HEK293 (cell line): ENCODE measurements around the gene ZNF354B.

Experiments
- CTCF ChIA-PET: fragments of 350-600 bp; formaldehyde crosslinking; extraction: SDS; loops from one replicate; lab custom pipeline; 2021; ENCODE audit warnings: antibody characterized with exemption; lab: Yijun Ruan, JAX
- POLR2A ChIA-PET: fragments of 300-600 bp; formaldehyde crosslinking; extraction: SDS; loops from one replicate; lab custom pipeline; 2020; ENCODE audit warnings: antibody characterized with exemption, inconsistent platforms; lab: Yijun Ruan, JAX
- H3K27ac ChIP-seq: fragments of 200-500 bp; sonication (Bioruptor generic); 2 replicates; pipeline ENCODE4 v1.5.1; 2014; ENCODE audit warnings: low read depth, low read length, control low read depth, inconsistent platforms; ENCODE audit errors: extremely low read depth
- H3K36me3 ChIP-seq, 2 experiments: fragments of 200-500 bp in 1 of 2; sonication (Bioruptor generic) in 1 of 2; 1 replicate in 1 of 2; 2 replicates in 1 of 2; pipeline ENCODE4 v1.5.1; 2014 to 2017; ENCODE audit warnings: inconsistent platforms in 2 of 2, low read length in 2 of 2; ENCODE audit not compliant: control insufficient read depth in 2 of 2, insufficient read depth in 1 of 2
- H3K4me1 ChIP-seq: fragments of 200-500 bp; sonication (Bioruptor generic); 2 replicates; pipeline ENCODE4 v1.5.1; 2014; ENCODE audit warnings: mild to moderate bottlenecking, low read length, inconsistent platforms; ENCODE audit not compliant: control insufficient read depth, insufficient read depth
- H3K4me3 ChIP-seq: 2 replicates; pipeline ENCODE4 v1.5.1; 2011; ENCODE audit warnings: low read depth, mild to moderate bottlenecking, control low read depth, low read length, moderate library complexity
- H3K9me3 ChIP-seq: fragments of 200-500 bp; sonication (Bioruptor generic); 2 replicates; pipeline ENCODE4 v1.5.1; 2014; ENCODE audit warnings: low read depth, low read length, inconsistent platforms; ENCODE audit not compliant: control insufficient read depth, insufficient read depth
- GFI1B ChIP-seq: fragments of 450-650 bp; formaldehyde crosslinking; IDR thresholded peaks from 2 replicates; pipeline ENCODE4 v1.5.1; 2016; ENCODE audit warnings: missing biosample characterization, missing genetic modification characterization
- GLIS1 ChIP-seq: fragments of 450-650 bp; formaldehyde crosslinking; IDR thresholded peaks from 2 replicates; pipeline ENCODE4 v1.5.1; 2016; ENCODE audit warnings: missing biosample characterization, missing genetic modification characterization
- SALL2 ChIP-seq: fragments of 450-650 bp; formaldehyde crosslinking; IDR thresholded peaks from 2 replicates; pipeline ENCODE4 v1.5.0; 2017; ENCODE audit warnings: missing biosample characterization, mild to moderate bottlenecking, missing genetic modification characterization, borderline replicate concordance
- SCRT2 ChIP-seq: fragments of 450-650 bp; formaldehyde crosslinking; IDR thresholded peaks from 2 replicates; pipeline ENCODE4 v1.5.1; 2016; ENCODE audit warnings: missing biosample characterization, missing genetic modification characterization
- SP2 ChIP-seq: fragments of 450-650 bp; formaldehyde crosslinking; IDR thresholded peaks from 2 replicates; pipeline ENCODE4 v1.5.1; 2016; ENCODE audit warnings: missing biosample characterization, missing genetic modification characterization
- ZBTB20 ChIP-seq: fragments of 450-650 bp; formaldehyde crosslinking; IDR thresholded peaks from 2 replicates; pipeline ENCODE4 v1.5.1; 2016; ENCODE audit warnings: missing biosample characterization, missing genetic modification characterization
- ZFHX2 ChIP-seq: fragments of 450-650 bp; formaldehyde crosslinking; conservative IDR thresholded peaks from 2 replicates; pipeline ENCODE4 v1.5.1; 2016; ENCODE audit warnings: missing biosample characterization, missing genetic modification characterization
- ZNF138 ChIP-seq: fragments of 450-650 bp; formaldehyde crosslinking; IDR thresholded peaks from 2 replicates; pipeline ENCODE4 v1.5.1; 2016; ENCODE audit warnings: missing biosample characterization, missing genetic modification characterization, borderline replicate concordance
- ZNF221 ChIP-seq: fragments of 450-650 bp; formaldehyde crosslinking; IDR thresholded peaks from 2 replicates; pipeline ENCODE4 v1.5.1; 2017; ENCODE audit warnings: missing biosample characterization, missing genetic modification characterization, borderline replicate concordance
- ZNF521 ChIP-seq: fragments of 450-650 bp; formaldehyde crosslinking; IDR thresholded peaks from 2 replicates; pipeline ENCODE4 v1.5.1; 2017; ENCODE audit warnings: missing biosample characterization, mild to moderate bottlenecking, missing genetic modification characterization
- ZNF548 ChIP-seq: fragments of 450-650 bp; formaldehyde crosslinking; IDR thresholded peaks from 2 replicates; pipeline ENCODE4 v1.5.1; 2016; ENCODE audit warnings: missing biosample characterization, missing genetic modification characterization
- ZNF558 ChIP-seq: fragments of 450-650 bp; formaldehyde crosslinking; IDR thresholded peaks from 2 replicates; pipeline ENCODE4 v1.5.1; 2016; ENCODE audit warnings: missing biosample characterization, missing genetic modification characterization
- ZNF777 ChIP-seq: fragments of 450-650 bp; formaldehyde crosslinking; IDR thresholded peaks from 2 replicates; pipeline ENCODE4 v1.5.1; 2017; ENCODE audit warnings: missing biosample characterization, missing genetic modification characterization, borderline replicate concordance
- TF ChIP-seq, protein P1 (sequence below): fragments of 450-650 bp; formaldehyde crosslinking; IDR thresholded peaks from 2 replicates; pipeline ENCODE4 v1.5.1; 2016; ENCODE audit warnings: missing biosample characterization, missing genetic modification characterization
- TF ChIP-seq, protein P2 (sequence below): fragments of 450-650 bp; formaldehyde crosslinking; IDR thresholded peaks from 2 replicates; pipeline ENCODE4 v1.5.1; 2016; ENCODE audit warnings: missing biosample characterization, missing genetic modification characterization, borderline replicate concordance
- TF ChIP-seq, protein P3 (sequence below): fragments of 450-650 bp; formaldehyde crosslinking; conservative IDR thresholded peaks from 2 replicates; pipeline ENCODE4 v1.5.1; 2016; ENCODE audit warnings: low read depth, missing biosample characterization, missing genetic modification characterization
- TF ChIP-seq, protein P4 (sequence below): fragments of 450-650 bp; IDR thresholded peaks from 2 replicates; pipeline ENCODE4 v1.5.1; 2018; ENCODE audit warnings: missing biosample characterization, missing genetic modification characterization
- TF ChIP-seq, protein P5 (sequence below): fragments of 450-650 bp; formaldehyde crosslinking; IDR thresholded peaks from 2 replicates; pipeline ENCODE4; 2016; ENCODE audit warnings: missing biosample characterization, missing genetic modification characterization

The ZNF354B gene

DNA sequence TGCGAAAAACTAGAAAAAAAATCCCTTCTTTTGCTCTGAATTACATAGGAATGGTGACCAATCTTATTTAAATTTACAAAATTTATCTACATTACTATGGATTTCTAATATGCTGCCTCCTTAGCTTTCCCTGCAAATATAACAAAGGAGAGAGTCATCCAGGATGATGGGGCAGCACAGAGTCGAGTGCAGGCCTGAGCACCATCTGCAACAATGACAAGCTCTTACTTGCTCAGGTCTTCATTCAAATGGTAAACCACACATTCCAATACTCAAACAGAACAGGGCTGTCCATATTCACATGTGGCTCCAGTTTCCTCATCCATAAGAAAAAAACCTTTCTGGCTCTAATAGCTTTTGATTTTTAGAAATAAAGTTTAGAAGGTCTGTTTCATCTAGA, 33.5 kb upstream of the ZNF354B start:
- POLR2A ChIA-PET: no interaction called here

DNA sequence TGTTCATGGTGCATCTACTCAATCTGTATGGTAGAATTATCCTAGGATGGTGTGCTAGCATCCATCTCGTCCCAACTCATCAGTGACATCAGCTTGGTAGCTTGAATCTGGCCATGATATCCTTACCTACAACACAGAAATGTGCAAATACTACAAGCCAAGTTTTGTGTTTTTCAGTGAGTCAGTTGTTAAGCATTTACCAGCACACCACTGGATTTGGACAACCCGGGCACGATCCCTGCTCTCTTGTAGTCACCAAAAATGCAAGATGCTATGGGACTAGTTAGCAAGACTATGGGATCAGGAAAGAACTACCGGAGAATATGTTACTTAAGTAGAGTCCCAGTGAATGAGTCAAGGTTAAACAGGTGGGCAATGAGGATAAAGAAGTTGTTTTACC, 32.1 kb upstream of the ZNF354B start:
- ChIA-PET CTCF (no interaction called here), POLR2A (no interaction called here)
- no peaks in the 10 kb centered on the region for H3K9me3 ChIP-seq
- no peak overlapping the region for H3K27ac ChIP-seq
- H3K4me3 ChIP-seq: no peak overlapping the region
- H3K4me1 ChIP-seq: no peaks in the 10 kb centered on the region
- no peaks in the 10 kb centered on the region for H3K36me3 ChIP-seq
- no peak for TF ChIP-seq ZNF777 (tag by site-specific recombination)
- no peak for TF ChIP-seq ZFHX2 (tag by site-specific recombination)
- TF ChIP-seq, protein P1, sequence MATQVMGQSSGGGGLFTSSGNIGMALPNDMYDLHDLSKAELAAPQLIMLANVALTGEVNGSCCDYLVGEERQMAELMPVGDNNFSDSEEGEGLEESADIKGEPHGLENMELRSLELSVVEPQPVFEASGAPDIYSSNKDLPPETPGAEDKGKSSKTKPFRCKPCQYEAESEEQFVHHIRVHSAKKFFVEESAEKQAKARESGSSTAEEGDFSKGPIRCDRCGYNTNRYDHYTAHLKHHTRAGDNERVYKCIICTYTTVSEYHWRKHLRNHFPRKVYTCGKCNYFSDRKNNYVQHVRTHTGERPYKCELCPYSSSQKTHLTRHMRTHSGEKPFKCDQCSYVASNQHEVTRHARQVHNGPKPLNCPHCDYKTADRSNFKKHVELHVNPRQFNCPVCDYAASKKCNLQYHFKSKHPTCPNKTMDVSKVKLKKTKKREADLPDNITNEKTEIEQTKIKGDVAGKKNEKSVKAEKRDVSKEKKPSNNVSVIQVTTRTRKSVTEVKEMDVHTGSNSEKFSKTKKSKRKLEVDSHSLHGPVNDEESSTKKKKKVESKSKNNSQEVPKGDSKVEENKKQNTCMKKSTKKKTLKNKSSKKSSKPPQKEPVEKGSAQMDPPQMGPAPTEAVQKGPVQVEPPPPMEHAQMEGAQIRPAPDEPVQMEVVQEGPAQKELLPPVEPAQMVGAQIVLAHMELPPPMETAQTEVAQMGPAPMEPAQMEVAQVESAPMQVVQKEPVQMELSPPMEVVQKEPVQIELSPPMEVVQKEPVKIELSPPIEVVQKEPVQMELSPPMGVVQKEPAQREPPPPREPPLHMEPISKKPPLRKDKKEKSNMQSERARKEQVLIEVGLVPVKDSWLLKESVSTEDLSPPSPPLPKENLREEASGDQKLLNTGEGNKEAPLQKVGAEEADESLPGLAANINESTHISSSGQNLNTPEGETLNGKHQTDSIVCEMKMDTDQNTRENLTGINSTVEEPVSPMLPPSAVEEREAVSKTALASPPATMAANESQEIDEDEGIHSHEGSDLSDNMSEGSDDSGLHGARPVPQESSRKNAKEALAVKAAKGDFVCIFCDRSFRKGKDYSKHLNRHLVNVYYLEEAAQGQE (tag by site-specific recombination): no peak
- no peak for TF ChIP-seq ZNF138 (tag by site-specific recombination)
- TF ChIP-seq, protein P2, sequence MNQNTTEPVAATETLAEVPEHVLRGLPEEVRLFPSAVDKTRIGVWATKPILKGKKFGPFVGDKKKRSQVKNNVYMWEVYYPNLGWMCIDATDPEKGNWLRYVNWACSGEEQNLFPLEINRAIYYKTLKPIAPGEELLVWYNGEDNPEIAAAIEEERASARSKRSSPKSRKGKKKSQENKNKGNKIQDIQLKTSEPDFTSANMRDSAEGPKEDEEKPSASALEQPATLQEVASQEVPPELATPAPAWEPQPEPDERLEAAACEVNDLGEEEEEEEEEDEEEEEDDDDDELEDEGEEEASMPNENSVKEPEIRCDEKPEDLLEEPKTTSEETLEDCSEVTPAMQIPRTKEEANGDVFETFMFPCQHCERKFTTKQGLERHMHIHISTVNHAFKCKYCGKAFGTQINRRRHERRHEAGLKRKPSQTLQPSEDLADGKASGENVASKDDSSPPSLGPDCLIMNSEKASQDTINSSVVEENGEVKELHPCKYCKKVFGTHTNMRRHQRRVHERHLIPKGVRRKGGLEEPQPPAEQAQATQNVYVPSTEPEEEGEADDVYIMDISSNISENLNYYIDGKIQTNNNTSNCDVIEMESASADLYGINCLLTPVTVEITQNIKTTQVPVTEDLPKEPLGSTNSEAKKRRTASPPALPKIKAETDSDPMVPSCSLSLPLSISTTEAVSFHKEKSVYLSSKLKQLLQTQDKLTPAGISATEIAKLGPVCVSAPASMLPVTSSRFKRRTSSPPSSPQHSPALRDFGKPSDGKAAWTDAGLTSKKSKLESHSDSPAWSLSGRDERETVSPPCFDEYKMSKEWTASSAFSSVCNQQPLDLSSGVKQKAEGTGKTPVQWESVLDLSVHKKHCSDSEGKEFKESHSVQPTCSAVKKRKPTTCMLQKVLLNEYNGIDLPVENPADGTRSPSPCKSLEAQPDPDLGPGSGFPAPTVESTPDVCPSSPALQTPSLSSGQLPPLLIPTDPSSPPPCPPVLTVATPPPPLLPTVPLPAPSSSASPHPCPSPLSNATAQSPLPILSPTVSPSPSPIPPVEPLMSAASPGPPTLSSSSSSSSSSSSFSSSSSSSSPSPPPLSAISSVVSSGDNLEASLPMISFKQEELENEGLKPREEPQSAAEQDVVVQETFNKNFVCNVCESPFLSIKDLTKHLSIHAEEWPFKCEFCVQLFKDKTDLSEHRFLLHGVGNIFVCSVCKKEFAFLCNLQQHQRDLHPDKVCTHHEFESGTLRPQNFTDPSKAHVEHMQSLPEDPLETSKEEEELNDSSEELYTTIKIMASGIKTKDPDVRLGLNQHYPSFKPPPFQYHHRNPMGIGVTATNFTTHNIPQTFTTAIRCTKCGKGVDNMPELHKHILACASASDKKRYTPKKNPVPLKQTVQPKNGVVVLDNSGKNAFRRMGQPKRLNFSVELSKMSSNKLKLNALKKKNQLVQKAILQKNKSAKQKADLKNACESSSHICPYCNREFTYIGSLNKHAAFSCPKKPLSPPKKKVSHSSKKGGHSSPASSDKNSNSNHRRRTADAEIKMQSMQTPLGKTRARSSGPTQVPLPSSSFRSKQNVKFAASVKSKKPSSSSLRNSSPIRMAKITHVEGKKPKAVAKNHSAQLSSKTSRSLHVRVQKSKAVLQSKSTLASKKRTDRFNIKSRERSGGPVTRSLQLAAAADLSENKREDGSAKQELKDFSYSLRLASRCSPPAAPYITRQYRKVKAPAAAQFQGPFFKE (tag by site-specific recombination): no peak
- TF ChIP-seq SP2 (tag by site-specific recombination): no peak
- no peak for TF ChIP-seq GFI1B (tag by site-specific recombination)
- no peak for TF ChIP-seq ZBTB20 (tag by site-specific recombination)
- TF ChIP-seq ZNF558 (tag by site-specific recombination): no peak

More for the DNA sequence above, 33.5 kb upstream of the ZNF354B start:
- TF ChIP-seq ZNF521 (tag by site-specific recombination) (no peak), SALL2 (tag by site-specific recombination) (no peak), ZNF221 (tag by site-specific recombination) (no peak), ZNF548 (no peak), SCRT2 (tag by site-specific recombination) (no peak), GLIS1 (tag by site-specific recombination) (no peak)
- TF ChIP-seq, protein P3, sequence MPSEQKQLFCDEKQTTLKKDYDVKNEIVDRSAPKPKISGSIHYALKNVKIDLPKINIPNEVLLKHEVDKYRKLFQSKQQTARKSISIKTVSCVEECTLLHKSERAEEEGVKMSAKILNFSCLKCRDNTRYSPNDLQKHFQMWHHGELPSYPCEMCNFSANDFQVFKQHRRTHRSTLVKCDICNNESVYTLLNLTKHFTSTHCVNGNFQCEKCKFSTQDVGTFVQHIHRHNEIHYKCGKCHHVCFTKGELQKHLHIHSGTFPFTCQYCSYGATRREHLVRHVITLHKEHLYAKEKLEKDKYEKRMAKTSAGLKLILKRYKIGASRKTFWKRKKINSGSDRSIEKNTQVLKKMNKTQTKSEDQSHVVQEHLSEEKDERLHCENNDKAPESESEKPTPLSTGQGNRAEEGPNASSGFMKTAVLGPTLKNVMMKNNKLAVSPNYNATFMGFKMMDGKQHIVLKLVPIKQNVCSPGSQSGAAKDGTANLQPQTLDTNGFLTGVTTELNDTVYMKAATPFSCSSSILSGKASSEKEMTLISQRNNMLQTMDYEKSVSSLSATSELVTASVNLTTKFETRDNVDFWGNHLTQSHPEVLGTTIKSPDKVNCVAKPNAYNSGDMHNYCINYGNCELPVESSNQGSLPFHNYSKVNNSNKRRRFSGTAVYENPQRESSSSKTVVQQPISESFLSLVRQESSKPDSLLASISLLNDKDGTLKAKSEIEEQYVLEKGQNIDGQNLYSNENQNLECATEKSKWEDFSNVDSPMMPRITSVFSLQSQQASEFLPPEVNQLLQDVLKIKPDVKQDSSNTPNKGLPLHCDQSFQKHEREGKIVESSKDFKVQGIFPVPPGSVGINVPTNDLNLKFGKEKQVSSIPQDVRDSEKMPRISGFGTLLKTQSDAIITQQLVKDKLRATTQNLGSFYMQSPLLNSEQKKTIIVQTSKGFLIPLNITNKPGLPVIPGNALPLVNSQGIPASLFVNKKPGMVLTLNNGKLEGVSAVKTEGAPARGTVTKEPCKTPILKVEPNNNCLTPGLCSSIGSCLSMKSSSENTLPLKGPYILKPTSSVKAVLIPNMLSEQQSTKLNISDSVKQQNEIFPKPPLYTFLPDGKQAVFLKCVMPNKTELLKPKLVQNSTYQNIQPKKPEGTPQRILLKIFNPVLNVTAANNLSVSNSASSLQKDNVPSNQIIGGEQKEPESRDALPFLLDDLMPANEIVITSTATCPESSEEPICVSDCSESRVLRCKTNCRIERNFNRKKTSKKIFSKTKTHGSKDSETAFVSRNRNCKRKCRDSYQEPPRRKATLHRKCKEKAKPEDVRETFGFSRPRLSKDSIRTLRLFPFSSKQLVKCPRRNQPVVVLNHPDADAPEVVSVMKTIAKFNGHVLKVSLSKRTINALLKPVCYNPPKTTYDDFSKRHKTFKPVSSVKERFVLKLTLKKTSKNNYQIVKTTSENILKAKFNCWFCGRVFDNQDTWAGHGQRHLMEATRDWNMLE (tag by site-specific recombination): no peak
- TF ChIP-seq, protein P4, sequence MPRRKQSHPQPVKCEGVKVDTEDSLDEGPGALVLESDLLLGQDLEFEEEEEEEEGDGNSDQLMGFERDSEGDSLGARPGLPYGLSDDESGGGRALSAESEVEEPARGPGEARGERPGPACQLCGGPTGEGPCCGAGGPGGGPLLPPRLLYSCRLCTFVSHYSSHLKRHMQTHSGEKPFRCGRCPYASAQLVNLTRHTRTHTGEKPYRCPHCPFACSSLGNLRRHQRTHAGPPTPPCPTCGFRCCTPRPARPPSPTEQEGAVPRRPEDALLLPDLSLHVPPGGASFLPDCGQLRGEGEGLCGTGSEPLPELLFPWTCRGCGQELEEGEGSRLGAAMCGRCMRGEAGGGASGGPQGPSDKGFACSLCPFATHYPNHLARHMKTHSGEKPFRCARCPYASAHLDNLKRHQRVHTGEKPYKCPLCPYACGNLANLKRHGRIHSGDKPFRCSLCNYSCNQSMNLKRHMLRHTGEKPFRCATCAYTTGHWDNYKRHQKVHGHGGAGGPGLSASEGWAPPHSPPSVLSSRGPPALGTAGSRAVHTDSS (tag by site-specific recombination): no peak
- TF ChIP-seq, protein P5, sequence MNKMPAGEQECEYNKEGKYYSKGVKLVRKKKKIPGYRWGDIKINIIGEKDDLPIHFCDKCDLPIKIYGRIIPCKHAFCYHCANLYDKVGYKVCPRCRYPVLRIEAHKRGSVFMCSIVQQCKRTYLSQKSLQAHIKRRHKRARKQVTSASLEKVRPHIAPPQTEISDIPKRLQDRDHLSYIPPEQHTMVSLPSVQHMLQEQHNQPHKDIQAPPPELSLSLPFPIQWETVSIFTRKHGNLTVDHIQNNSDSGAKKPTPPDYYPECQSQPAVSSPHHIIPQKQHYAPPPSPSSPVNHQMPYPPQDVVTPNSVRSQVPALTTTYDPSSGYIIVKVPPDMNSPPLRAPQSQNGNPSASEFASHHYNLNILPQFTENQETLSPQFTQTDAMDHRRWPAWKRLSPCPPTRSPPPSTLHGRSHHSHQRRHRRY: no peak
- TF ChIP-seq, all 188 proteins: peak for 0
- Histone ChIP-seq H3K4me3 (no peak overlapping the region), H3K27ac (no peak overlapping the region), H3K36me3 (no peaks in the 10 kb centered on the region), H3K4me1 (no peaks in the 10 kb centered on the region), H3K9me3 (no peaks in the 10 kb centered on the region; the same call in 1 of the 2 replicates)
- CTCF ChIA-PET: no interaction called here
